ENCODE results near the gene CCN5.
"Not testable (repeated sequence)": the region's sequence is repeated elsewhere in the genome, so short reads cannot be mapped to it uniquely, and the experiment has no call there.

CCN5 gene

GRCh38 chr20:44695295-44695673, 19.9 kb upstream of the CCN5 start:
- DNase-seq, result no peak

DNA sequence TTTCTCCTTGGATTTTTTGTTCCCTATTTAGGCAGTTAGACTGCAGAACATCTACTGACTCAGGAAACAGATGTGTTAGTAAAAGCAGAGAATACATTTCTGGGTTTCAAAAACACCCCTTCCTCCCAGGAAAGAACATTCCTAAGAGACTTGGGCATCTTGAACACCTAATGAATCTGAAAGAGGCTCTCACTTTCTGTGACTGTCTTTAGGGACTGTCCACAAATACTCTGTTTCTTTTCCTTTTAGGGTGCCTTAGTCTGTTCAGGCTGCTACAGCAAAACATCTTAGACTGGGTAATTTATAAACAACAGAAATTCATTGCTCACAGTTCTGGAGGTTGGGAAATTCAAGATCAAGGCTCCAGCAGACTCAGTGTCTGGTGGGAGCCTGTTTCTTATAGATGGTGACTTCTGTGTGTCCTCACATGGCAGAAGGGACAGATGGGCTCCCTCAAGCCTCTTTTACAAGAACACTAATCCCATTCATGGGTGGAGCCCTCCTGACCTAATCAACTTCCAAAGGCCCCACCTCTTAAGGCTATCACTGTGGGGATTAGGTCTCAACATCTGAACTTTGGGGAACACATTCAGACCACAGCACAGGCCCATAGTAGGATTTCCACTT, 19.4 kb upstream of the CCN5 start:
- DNase-seq, result no peak

- no peak for DNase-seq
Observed at GRCh38 chr20:44696315-44696714, 18.9 kb upstream of the CCN5 start.

- DNase-seq, result not testable (repeated sequence)
Observed at GRCh38 chr20:44697041-44697440, 18.1 kb upstream of the CCN5 start.

DNA sequence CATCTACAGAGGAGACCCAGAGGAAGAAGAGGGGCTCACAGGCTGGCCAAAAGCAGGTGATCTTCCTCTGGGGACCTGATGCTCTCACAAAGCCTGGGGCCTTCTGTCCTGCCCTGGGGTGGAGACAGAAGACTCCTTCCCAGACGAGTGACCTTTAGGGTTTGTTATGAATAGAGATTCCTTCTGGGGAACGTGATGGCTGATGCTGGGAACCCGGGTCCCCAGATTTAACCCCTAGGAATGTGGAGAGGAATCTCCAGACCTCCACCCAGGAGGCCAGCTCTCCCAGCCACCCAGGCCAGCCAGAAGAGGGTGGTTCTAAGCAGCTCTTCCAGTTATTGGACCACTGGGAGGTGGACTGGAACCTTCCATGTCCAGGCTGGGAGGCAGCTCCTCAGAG, 16.8 kb upstream of the CCN5 start:
- no peak for DNase-seq

- no peak for DNase-seq
Observed at GRCh38 chr20:44700306-44700705, 14.9 kb upstream of the CCN5 start.

DNA sequence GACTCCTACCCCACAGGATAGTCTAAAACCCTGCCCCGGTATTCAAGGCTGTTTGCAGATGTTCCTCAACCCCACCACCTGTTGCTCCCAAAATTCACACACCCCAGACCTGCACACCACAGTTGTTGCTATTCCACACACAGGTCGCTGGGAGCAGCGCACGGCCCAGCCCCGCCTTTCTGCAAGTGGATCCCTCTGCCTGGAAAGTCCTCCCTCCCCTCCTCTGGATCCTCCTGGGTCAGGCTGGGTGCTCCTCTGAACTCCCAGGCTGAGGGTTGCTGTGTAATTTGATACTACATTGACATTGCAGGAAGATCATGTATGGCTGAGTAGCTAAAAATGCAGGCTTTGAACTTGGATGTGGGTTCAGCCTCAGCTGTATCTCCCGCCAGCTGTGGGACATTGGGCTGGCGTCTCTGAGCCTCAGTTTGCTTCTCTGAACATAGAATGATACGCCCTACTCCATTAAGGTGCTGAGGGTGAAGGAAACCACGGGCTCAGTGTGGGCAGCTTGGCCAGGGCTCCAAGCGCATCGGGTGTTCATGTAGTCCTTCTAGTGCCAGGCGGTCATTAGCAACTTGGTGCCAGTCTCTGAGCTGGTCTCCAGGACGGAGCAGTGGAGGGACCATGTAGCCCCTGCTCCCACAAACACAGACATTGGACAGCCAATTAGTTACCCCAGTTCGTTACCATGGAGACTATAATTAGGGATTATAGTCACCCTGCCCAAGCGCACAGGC, 13.9 kb upstream of the CCN5 start:
- no peak for DNase-seq

GRCh38 chr20:44701858-44702256, 13.3 kb upstream of the CCN5 start:
- DNase-seq, result no peak

DNA sequence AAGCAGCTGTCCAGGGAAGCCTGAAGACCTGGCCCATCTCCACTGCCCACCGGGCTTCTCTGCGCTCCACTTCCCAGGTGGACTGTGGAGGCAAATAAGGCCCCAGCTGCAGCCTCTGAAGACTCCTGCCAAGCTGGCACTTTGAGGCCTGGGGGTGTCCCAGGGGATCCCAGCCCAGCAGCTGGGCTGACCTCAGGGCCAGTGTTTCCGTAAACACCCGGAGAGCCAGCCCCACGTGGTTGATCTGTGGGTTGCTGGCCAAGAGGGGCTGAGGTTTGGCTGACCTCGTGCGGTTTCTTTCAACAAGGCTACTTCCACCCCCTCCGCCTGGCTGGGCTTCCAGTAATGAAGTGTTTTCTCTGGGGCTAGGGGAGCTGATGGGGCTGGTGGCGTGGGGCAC, 12.4 kb upstream of the CCN5 start:
- no peak for DNase-seq

- no peak for DNase-seq
Observed at GRCh38 chr20:44703183-44703925, 11.8 kb upstream of the CCN5 start.

GRCh38 chr20:44703956-44704488, 11.1 kb upstream of the CCN5 start:
- no peak for DNase-seq

- no peak for DNase-seq
Observed at GRCh38 chr20:44704551-44704971, 10.6 kb upstream of the CCN5 start.

DNA sequence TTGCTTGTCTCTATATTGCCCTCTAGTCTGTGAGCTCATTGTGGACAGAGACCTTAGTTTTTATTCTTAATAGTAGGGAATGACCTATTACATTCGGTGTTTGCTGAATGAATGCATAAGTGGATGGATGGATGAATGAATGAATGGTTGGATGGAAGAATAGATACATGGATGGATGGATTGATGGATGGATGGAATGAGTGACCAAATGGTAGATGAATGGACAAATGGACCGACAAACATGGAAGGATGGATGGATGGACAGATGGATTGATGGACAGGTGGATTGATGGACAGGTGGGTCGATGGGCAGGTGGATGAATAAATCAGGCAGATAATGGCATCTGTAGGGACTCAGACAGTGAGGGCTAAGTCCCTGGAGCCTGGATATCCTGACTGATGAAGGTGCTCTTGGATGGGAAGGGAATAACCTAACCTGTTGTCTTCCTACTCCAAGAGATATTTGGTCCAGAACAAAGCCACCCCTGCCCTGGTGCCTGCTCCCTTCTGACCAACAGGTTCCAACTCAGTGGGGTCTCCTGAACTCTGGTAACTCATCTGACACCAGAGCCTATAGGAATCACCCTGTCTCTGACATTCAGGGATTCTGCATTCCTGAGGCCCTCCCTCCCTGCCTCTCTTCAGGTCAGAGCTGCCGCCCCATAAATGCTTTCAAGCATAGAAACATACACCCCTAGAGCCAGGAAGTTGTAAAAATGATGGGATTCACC, 9.6 kb upstream of the CCN5 start:
- no peak for DNase-seq

GRCh38 chr20:44706301-44707017, 8.7 kb upstream of the CCN5 start:
- DNase-seq, result no peak

DNA sequence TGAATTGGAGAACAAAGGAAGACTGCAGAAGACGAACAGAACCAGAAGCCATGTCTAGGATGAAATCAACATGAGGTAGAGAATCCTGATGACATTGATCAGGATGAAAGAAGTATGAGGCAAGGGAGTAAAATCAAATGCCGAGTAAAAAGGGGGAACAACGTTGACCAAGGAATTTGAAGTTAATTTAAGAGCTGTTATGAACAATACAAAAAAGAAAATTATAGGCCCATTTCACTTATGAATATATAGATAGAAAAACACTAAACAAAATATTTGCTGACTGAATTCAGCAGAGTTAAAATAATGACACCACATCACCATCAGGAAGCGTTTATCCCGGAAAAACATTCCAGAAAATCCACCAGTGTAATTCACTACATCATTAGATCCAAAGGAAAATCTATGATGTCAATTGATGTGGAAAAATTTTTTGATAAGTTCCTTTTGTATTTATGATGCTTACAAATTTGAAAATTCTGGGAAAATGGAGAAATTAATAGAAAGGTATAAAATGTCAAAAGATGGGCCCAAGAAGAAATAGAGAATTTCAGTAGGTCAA, 8.1 kb upstream of the CCN5 start:
- no peak for DNase-seq

GRCh38 chr20:44709380-44709779, 5.8 kb upstream of the CCN5 start:
- DNase-seq, result no peak

GRCh38 chr20:44709797-44710196, 5.4 kb upstream of the CCN5 start:
- no peak for DNase-seq

DNA sequence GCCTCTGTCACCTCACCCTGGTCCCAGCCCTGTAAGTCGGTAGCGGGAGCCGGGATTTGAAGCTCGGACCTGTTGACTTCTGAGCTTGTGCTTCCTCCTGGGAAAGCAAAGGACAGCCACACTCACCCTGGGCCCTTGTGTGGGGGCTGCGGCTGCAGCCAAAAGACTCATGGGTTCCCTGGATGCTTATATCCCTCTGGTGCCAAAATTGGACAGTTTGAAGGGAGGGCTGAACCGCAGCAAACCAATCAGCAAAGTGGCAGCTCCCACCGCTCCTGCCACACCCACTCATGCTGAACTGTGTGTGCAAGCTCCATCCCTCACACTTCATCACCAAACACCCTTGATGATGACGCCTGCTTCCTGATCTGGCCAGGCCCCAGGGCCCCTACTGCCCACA, 3.9 kb upstream of the CCN5 start:
- no peak for DNase-seq

- no peak for DNase-seq
Observed at GRCh38 chr20:44714102-44714700, 968 bp upstream of the CCN5 start.

DNA sequence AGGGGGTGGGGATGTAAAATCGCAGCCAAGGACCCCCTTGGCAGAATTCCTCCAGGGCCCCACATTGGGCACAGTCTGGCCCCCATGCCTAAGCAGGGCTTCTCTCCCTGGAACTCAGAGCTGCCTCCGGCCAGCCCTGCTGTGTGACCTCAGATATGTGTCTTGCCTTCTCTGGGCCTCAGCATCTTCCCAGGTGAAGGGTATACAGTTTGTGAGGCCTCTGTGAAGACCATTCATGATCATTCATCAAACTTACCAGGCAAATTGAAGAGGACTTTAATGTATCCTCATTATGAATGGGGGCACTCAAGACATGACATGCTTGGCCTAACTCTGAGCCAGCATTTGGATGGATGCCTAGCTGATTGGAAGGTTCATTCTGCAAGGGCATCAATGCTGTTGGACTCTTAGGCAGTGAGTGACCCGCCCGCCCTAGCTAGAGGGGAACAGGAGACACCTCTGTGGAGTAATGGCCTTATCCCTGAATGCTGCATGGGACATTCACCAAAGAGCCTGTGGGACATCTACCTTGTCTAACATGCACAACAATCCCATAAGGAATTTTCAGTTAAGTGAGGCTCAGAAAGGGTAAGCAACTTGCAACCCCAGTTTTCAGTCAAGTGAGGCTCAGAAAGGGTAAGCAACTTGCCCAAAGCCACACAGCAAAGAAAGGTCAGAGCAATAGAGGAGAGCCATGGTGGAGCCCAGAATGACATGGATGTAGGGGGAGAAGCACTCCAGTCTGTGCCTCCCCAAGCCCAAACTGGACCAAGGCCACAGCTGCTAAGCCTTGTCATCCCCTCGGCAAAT, 535 bp downstream of the CCN5 start:
- no peak for DNase-seq
